ENCODE results near the gene FAM135A. TPM values are rescaled to one million over a fixed set of nuclear protein-coding genes. Genes with fewer than 3 reads are reported as not detected.

FAM135A gene
- total and polyA plus RNA-seq, 9 of the 15 experiments (the other 6 are each of a cell fraction or from before 2014, with no cell fraction given) = 7.4 to 32.9 (median 19.2) TPM

GRCh38 chr6:70394518-70395300 lies 18.6 kb upstream of the FAM135A start (continued):
- TF ChIP-seq CREB3L1 (IDR thresholded peaks at IDR 0.05; ENCODE audit: borderline replicate concordance, low read depth) (peak; percentile 97), FOS (IDR thresholded peaks at IDR 0.05; ENCODE audit: extremely low read depth, insufficient read length) (no peak), CTBP1 (IDR thresholded peaks at IDR 0.05; ENCODE audit: borderline replicate concordance) (peak; percentile 93; the same call in 1 of the 2 replicates), SPI1 (IDR thresholded peaks at IDR 0.05; ENCODE audit: borderline replicate concordance, low read depth, low read length) (peak; percentile 92), RFX7 (CRISPR knock-in tag; IDR thresholded peaks at IDR 0.05) (no peak), TRIM24 (IDR thresholded peaks at IDR 0.05) (no peak; a peak in 2 of 4 replicates), ZNF77 (CRISPR knock-in tag; IDR thresholded peaks at IDR 0.05) (no peak), ADNP (tag; IDR thresholded peaks at IDR 0.05) (peak; percentile 46; the same call in 1 of the 2 replicates), KDM2B (CRISPR knock-in tag; IDR thresholded peaks at IDR 0.05) (no peak), EWSR1 (IDR thresholded peaks at IDR 0.05; ENCODE audit: borderline replicate concordance, low read depth, partially characterized antibody) (no peak), ZNF316 (IDR thresholded peaks at IDR 0.05) (peak; percentile 95), CXXC5 (CRISPR knock-in tag; IDR thresholded peaks at IDR 0.05) (peak; percentile 80), ATF3 (IDR thresholded peaks at IDR 0.05) (peak; percentile 90), ATF3 (CRISPR knock-in tag; conservative IDR thresholded peaks at IDR 0.05) (peak; percentile 76), NR4A1 (CRISPR knock-in tag; IDR thresholded peaks at IDR 0.05) (no peak), NR4A1 (tag; IDR thresholded peaks at IDR 0.05) (peak; percentile 53; the same call in 1 of the 2 replicates), RCOR1 (IDR thresholded peaks at IDR 0.05; ENCODE audit: borderline replicate concordance in 1 of 2, low read depth in 2 of 2, low read length in 2 of 2) (peak in 1 of 2 experiments; percentile 88; a peak in 1 of 4 replicates), ZNF140 (CRISPR knock-in tag; IDR thresholded peaks at IDR 0.05) (no peak), NBN (IDR thresholded peaks at IDR 0.05; ENCODE audit: low read depth) (peak; percentile 80), PYGO2 (tag; IDR thresholded peaks at IDR 0.05) (no peak), POLR3G (IDR thresholded peaks at IDR 0.05; ENCODE audit: extremely low read depth, insufficient read length, insufficient replicate concordance) (no peak), SMAD1 (IDR thresholded peaks at IDR 0.05; ENCODE audit: low read depth, low read length, partially characterized antibody) (peak; percentile 84), CCAR2 (IDR thresholded peaks at IDR 0.05; ENCODE audit: low read depth, low read length) (no peak)
- TF ChIP-seq, protein P1, sequence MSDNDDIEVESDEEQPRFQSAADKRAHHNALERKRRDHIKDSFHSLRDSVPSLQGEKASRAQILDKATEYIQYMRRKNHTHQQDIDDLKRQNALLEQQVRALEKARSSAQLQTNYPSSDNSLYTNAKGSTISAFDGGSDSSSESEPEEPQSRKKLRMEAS (CRISPR knock-in tag; IDR thresholded peaks at IDR 0.05) = peak; percentile 96
- TF ChIP-seq, protein P2, sequence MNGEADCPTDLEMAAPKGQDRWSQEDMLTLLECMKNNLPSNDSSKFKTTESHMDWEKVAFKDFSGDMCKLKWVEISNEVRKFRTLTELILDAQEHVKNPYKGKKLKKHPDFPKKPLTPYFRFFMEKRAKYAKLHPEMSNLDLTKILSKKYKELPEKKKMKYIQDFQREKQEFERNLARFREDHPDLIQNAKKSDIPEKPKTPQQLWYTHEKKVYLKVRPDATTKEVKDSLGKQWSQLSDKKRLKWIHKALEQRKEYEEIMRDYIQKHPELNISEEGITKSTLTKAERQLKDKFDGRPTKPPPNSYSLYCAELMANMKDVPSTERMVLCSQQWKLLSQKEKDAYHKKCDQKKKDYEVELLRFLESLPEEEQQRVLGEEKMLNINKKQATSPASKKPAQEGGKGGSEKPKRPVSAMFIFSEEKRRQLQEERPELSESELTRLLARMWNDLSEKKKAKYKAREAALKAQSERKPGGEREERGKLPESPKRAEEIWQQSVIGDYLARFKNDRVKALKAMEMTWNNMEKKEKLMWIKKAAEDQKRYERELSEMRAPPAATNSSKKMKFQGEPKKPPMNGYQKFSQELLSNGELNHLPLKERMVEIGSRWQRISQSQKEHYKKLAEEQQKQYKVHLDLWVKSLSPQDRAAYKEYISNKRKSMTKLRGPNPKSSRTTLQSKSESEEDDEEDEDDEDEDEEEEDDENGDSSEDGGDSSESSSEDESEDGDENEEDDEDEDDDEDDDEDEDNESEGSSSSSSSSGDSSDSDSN (IDR thresholded peaks at IDR 0.05; ENCODE audit: borderline replicate concordance in 1 of 2, low read depth in 2 of 2, low read length in 2 of 2) = no peak
